BLaER1 treated with 17β-estradiol and CSF1 and Interleukin-3, amounts not matched to agents 10 nM and 100 nM (cell line): ENCODE results near the gene CEACAM20.
"Not testable (repeated sequence)": the region's sequence is repeated elsewhere in the genome, so short reads cannot be mapped to it uniquely, and the experiment has no call there.

Experiments
- H3K27ac ChIP-seq, 11 experiments: shearing (Covaris generic); formaldehyde crosslinking; 2 replicates each; pipeline ENCODE4 v1.8.1; 2022
- H3K27me3 ChIP-seq, 11 experiments: shearing (Covaris generic); formaldehyde crosslinking; 2 replicates each; pipeline ENCODE4 v1.8.1; 2022
- H3K36me3 ChIP-seq, 11 experiments: shearing (Covaris generic); formaldehyde crosslinking; 2 replicates each; pipeline ENCODE4 v1.8.1; 2022
- H3K4me1 ChIP-seq, 10 experiments: shearing (Covaris generic); formaldehyde crosslinking; 2 replicates each; pipeline ENCODE4 v1.8.1; 2022
- H3K4me2 ChIP-seq, 11 experiments: shearing (Covaris generic); formaldehyde crosslinking; 2 replicates each; pipeline ENCODE4 v1.8.1; 2022
- H3K4me3 ChIP-seq, 10 experiments: shearing (Covaris generic); formaldehyde crosslinking; 2 replicates each; pipeline ENCODE4 v1.8.1; 2022
- H3K9ac ChIP-seq, 11 experiments: shearing (Covaris generic); formaldehyde crosslinking; 2 replicates each; pipeline ENCODE4 v1.8.1; 2022
- H3K9me3 ChIP-seq, 11 experiments: shearing (Covaris generic); formaldehyde crosslinking; replicated peaks in 1 of 11; 2 replicates each; pipeline ENCODE4 v1.8.1; 2022
- H4K20me1 ChIP-seq, 11 experiments: shearing (Covaris generic); formaldehyde crosslinking; 2 replicates each; pipeline ENCODE4 v1.8.1; 2022
- Cebpa-rat ChIP-seq, 11 experiments: shearing (Covaris generic); IDR thresholded peaks; 2 replicates each; pipeline ENCODE4 v1.8.1; 2022

The CEACAM20 gene

GRCh38 chr19:44571830-44572580 is 42.5 kb upstream of the CEACAM20 start:
- Histone ChIP-seq H4K20me1 (no peaks in the 10 kb centered on the region), H3K4me2 (peak overlapping the region in 3 of 11 experiments; percentile 49 to 62 (median 56); a peak in 6 of 22 replicates), H3K27me3 (no peaks in the 10 kb centered on the region), H3K36me3 (no peaks in the 10 kb centered on the region), H3K4me3 (no peak overlapping the region), H3K9ac (no peak overlapping the region), H3K4me1 (peaks cover 0 to 35% (median 13%) of the 10 kb centered on the region in 10 experiments; a peak in 11 of 20 replicates), H3K27ac (peak overlapping the region in 1 of 11 experiments; percentile 7; a peak in 1 of 22 replicates), H3K9me3 (no peaks in the 10 kb centered on the region)
- TF ChIP-seq Cebpa-rat (IDR thresholded peaks at IDR 0.05): no peak

GRCh38 chr19:44570984-44571684 is 41.7 kb upstream of the CEACAM20 start:
- no peak for TF ChIP-seq Cebpa-rat (IDR thresholded peaks at IDR 0.05)
- Histone ChIP-seq H3K4me1 (peaks cover 0 to 35% (median 13%) of the 10 kb centered on the region in 10 experiments; a peak in 11 of 20 replicates), H3K9ac (no peak overlapping the region), H3K4me3 (no peak overlapping the region), H3K36me3 (no peaks in the 10 kb centered on the region), H3K27me3 (no peaks in the 10 kb centered on the region), H3K27ac (no peak overlapping the region), H4K20me1 (no peaks in the 10 kb centered on the region), H3K9me3 (no peaks in the 10 kb centered on the region), H3K4me2 (peak overlapping the region in 3 of 11 experiments; percentile 49 to 62 (median 56); a peak in 5 of 22 replicates)

GRCh38 chr19:44570603-44570983 is 41.1 kb upstream of the CEACAM20 start:
- Histone ChIP-seq H3K4me2 (no peak overlapping the region), H3K9ac (no peak overlapping the region), H3K27ac (no peak overlapping the region), H3K36me3 (no peaks in the 10 kb centered on the region), H3K4me3 (no peak overlapping the region), H3K4me1 (peaks cover 0 to 38% (median 13%) of the 10 kb centered on the region in 10 experiments; a peak in 11 of 20 replicates), H3K9me3 (no peaks in the 10 kb centered on the region), H3K27me3 (no peaks in the 10 kb centered on the region), H4K20me1 (no peaks in the 10 kb centered on the region)
- no peak for TF ChIP-seq Cebpa-rat (IDR thresholded peaks at IDR 0.05)

- H3K9me3 ChIP-seq: no peaks in the 10 kb centered on the region
- no peak overlapping the region for H3K27ac ChIP-seq
- H3K4me3 ChIP-seq: no peak overlapping the region
- no peak overlapping the region for H3K4me2 ChIP-seq
- H3K27me3 ChIP-seq: no peaks in the 10 kb centered on the region
- no peaks in the 10 kb centered on the region for H3K36me3 ChIP-seq
- TF ChIP-seq Cebpa-rat (IDR thresholded peaks at IDR 0.05): no peak
- H4K20me1 ChIP-seq: no peaks in the 10 kb centered on the region
- peaks cover 0 to 22% (median 0%) of the 10 kb centered on the region in 10 experiments; a peak in 6 of 20 replicates for H3K4me1 ChIP-seq
- H3K9ac ChIP-seq: no peak overlapping the region
Observed at GRCh38 chr19:44567745-44568144, 38.3 kb upstream of the CEACAM20 start.

- no peak for TF ChIP-seq Cebpa-rat (IDR thresholded peaks at IDR 0.05)
- no peaks in the 10 kb centered on the region for H3K36me3 ChIP-seq
- no peak overlapping the region for H3K4me3 ChIP-seq
- no peaks in the 10 kb centered on the region for H3K9me3 ChIP-seq
- no peaks in the 10 kb centered on the region for H4K20me1 ChIP-seq
- no peak overlapping the region for H3K4me2 ChIP-seq
- H3K27me3 ChIP-seq: no peaks in the 10 kb centered on the region
- peaks cover 0 to 15% (median 0%) of the 10 kb centered on the region in 10 experiments; a peak in 6 of 20 replicates for H3K4me1 ChIP-seq
- no peak overlapping the region for H3K27ac ChIP-seq
- H3K9ac ChIP-seq: no peak overlapping the region
Observed at GRCh38 chr19:44566984-44567383, 37.5 kb upstream of the CEACAM20 start.

- H3K9ac ChIP-seq, H3K36me3 ChIP-seq, H3K4me1 ChIP-seq, H3K4me2 ChIP-seq, H3K9me3 ChIP-seq, H3K27me3 ChIP-seq, H3K4me3 ChIP-seq, H3K27ac ChIP-seq, H4K20me1 ChIP-seq: not testable (repeated sequence)
Observed at GRCh38 chr19:44563086-44563655, 33.7 kb upstream of the CEACAM20 start.

- no peak overlapping the region for H3K4me3 ChIP-seq
- no peak overlapping the region for H3K9ac ChIP-seq
- H3K27ac ChIP-seq: no peak overlapping the region
- no peak overlapping the region for H3K4me2 ChIP-seq
- TF ChIP-seq Cebpa-rat (IDR thresholded peaks at IDR 0.05): no peak
- H3K36me3 ChIP-seq: no peaks in the 10 kb centered on the region
- no peaks in the 10 kb centered on the region for H4K20me1 ChIP-seq
- peaks cover 0 to 9% (median 7%) of the 10 kb centered on the region in 11 experiments; a peak in 10 of 22 replicates for H3K9me3 ChIP-seq
- H3K4me1 ChIP-seq: peaks cover 0 to 17% (median 3%) of the 10 kb centered on the region in 10 experiments; a peak in 7 of 20 replicates
- H3K27me3 ChIP-seq: no peaks in the 10 kb centered on the region
Observed at GRCh38 chr19:44557933-44558332, 28.5 kb upstream of the CEACAM20 start.

- no peak for TF ChIP-seq Cebpa-rat (IDR thresholded peaks at IDR 0.05)
- Histone ChIP-seq H3K27ac (no peak overlapping the region), H3K4me3 (no peak overlapping the region), H3K36me3 (no peaks in the 10 kb centered on the region), H3K4me2 (no peak overlapping the region), H3K4me1 (peaks cover 0 to 17% (median 3%) of the 10 kb centered on the region in 10 experiments; a peak in 7 of 20 replicates), H3K27me3 (no peaks in the 10 kb centered on the region), H3K9me3 (peaks cover 0 to 22% (median 16%) of the 10 kb centered on the region in 11 experiments; a peak in 14 of 22 replicates), H4K20me1 (no peaks in the 10 kb centered on the region), H3K9ac (no peak overlapping the region)
Observed at GRCh38 chr19:44554641-44555246, 25.3 kb upstream of the CEACAM20 start.
